GM18951 (cell line): ENCODE measurements around the gene PKP3.
"Not testable (repeated sequence)": the region's sequence is repeated elsewhere in the genome, so short reads cannot be mapped to it uniquely, and the experiment has no call there.

Source experiments
- POLR2A ChIP-seq: IDR thresholded peaks from 4 replicates; pipeline ENCODE4 v1.6.1; 2011; ENCODE audit warnings: mild to moderate bottlenecking; ENCODE audit not compliant: insufficient read length, insufficient read depth; ENCODE audit errors: extremely low read depth
- in situ Hi-C: fragments of 300-500 bp; cut with MboI; formaldehyde crosslinking; loops from one replicate; pipeline ENCODE4 v1.12.0; 2022; ENCODE audit warnings: low sequenced_read_pairs, mixed read lengths, inconsistent platforms; ENCODE audit not compliant: unreplicated experiment

The PKP3 gene

GRCh38 chr11:394034-394857 is at the start of gene PKP3:
Gene PKP3 (plus strand): TSS chr11:394209. CDS start chr11:394293, 84 bp downstream.
- no peak for TF ChIP-seq POLR2A
- in situ Hi-C loops, result no loop called here

- in situ Hi-C loops, result no loop called here
- no peak for TF ChIP-seq POLR2A
Measured at GRCh38 chr11:344836-345578, 49.0 kb upstream of the PKP3 start.

GRCh38 chr11:346529-346928 is 47.5 kb upstream of the PKP3 start:
- in situ Hi-C loops, result no loop called here
- no peak for TF ChIP-seq POLR2A

GRCh38 chr11:349270-349954 is 44.6 kb upstream of the PKP3 start:
- in situ Hi-C loops, result not testable (repeated sequence)

- in situ Hi-C loops, result not testable (repeated sequence)
Measured at GRCh38 chr11:350033-350722, 43.8 kb upstream of the PKP3 start.

- no peak for TF ChIP-seq POLR2A
- in situ Hi-C loops, result no loop called here
Measured at GRCh38 chr11:350723-351255, 43.2 kb upstream of the PKP3 start.

- in situ Hi-C loops, result no loop called here
- no peak for TF ChIP-seq POLR2A
Measured at GRCh38 chr11:351411-351810, 42.6 kb upstream of the PKP3 start.

- no peak for TF ChIP-seq POLR2A
- in situ Hi-C loops, result no loop called here
Measured at GRCh38 chr11:352456-353031, 41.5 kb upstream of the PKP3 start.

- TF ChIP-seq POLR2A, result no peak
- in situ Hi-C loops, result no loop called here
Measured at GRCh38 chr11:353179-353873, 40.7 kb upstream of the PKP3 start.

GRCh38 chr11:355581-356458 is 38.2 kb upstream of the PKP3 start:
- peak; percentile 58 for TF ChIP-seq POLR2A
- in situ Hi-C loops, result no loop called here

- TF ChIP-seq POLR2A, result no peak
- in situ Hi-C loops, result no loop called here
Measured at GRCh38 chr11:356610-357009, 37.4 kb upstream of the PKP3 start.

GRCh38 chr11:357582-357981 is 36.4 kb upstream of the PKP3 start:
- in situ Hi-C loops, result no loop called here
- no peak for TF ChIP-seq POLR2A
